Measurements from ENCODE around the gene C21orf91.
A peak's percentile ranks its signal among the peaks of the same experiment; 100 is the strongest.
"Not testable (repeated sequence)": the region's sequence is repeated elsewhere in the genome, so short reads cannot be mapped to it uniquely, and the experiment has no call there.

C21orf91 gene

DNA sequence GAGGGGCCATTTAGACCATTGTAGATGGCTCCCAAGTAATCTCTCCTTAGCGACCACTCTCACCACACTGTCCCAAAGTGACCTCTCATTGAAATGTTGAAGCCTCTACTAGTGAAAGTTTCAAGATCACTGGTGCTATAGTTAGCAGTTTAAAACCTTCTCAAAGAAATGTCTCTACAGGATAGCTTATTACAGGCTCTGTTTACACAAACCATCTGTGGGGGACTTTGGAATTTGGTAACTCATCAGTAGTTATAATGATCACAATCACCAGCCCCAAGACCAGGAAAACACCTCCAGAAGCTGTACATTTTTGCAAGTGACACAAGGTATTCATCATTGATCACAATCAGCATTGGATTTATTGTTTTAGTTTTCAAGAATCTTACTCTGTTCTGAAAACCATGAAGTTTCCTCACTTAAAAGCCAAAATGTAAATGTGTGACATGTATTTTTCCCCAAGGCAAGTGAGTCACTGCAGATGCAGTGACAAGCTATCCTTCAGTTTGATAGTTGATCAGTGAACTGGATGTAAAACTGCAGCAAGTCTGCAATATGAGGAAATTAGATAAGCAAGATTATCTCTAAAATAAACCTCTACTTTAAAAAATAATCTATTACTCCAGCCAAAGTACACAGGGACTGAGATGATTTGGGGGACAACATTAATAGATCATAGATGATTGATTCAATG is 41.9 kb downstream of the C21orf91 start:
- Histone ChIP-seq H3K9me3 (ENCODE audit: insufficient read depth, low read length) (no peaks in the 10 kb centered on the region), H3K79me2 (ENCODE audit: insufficient read depth, low read length) (no peaks in the 10 kb centered on the region), H3F3A (ENCODE audit: insufficient read depth) (peaks cover 10% of the 10 kb centered on the region; the same call in 1 of the 2 replicates), H4K20me1 (ENCODE audit: low read depth, low read length) (no peaks in the 10 kb centered on the region), H3K27me3 (ENCODE audit: low read length) (no peaks in the 10 kb centered on the region), H3K4me2 (ENCODE audit: low read depth, low read length, poor library complexity, severe bottlenecking) (no peak overlapping the region), H3K9me2 (replicated peaks; ENCODE audit: insufficient read depth, low read length) (no peaks in the 10 kb centered on the region), H3K27ac (ENCODE audit: low read depth, low read length) (no peak overlapping the region), H3K9ac (ENCODE audit: low read length) (no peak overlapping the region), H2AFZ (ENCODE audit: low read depth, low read length, severe bottlenecking) (no peak overlapping the region), H3K36me3 (ENCODE audit: low read length) (no peaks in the 10 kb centered on the region), H3K4me3 (ENCODE audit: insufficient read depth, low read length, poor library complexity, severe bottlenecking) (no peak overlapping the region)
- TF ChIP-seq EZH2phosphoT487 (conservative IDR thresholded peaks at IDR 0.05; ENCODE audit: low read length) (no peak), CTCF (IDR thresholded peaks at IDR 0.05; ENCODE audit: insufficient read depth, low read length, poor library complexity, severe bottlenecking) (no peak)

- no peaks in the 10 kb centered on the region for H3K27me3 ChIP-seq (ENCODE audit: low read length)
- H3K36me3 ChIP-seq (ENCODE audit: low read length) = no peaks in the 10 kb centered on the region
- no peaks in the 10 kb centered on the region for H4K20me1 ChIP-seq (ENCODE audit: low read depth, low read length)
- H3K9me2 ChIP-seq (replicated peaks; ENCODE audit: insufficient read depth, low read length) = no peaks in the 10 kb centered on the region
- TF ChIP-seq CTCF (IDR thresholded peaks at IDR 0.05; ENCODE audit: insufficient read depth, low read length, poor library complexity, severe bottlenecking) = no peak
- TF ChIP-seq EZH2phosphoT487 (conservative IDR thresholded peaks at IDR 0.05; ENCODE audit: low read length) = no peak
- no peak overlapping the region for H3K4me3 ChIP-seq (ENCODE audit: insufficient read depth, low read length, poor library complexity, severe bottlenecking)
- no peaks in the 10 kb centered on the region for H3K9me3 ChIP-seq (ENCODE audit: insufficient read depth, low read length)
- H3K79me2 ChIP-seq (ENCODE audit: insufficient read depth, low read length) = no peaks in the 10 kb centered on the region
- no peak overlapping the region for H3K9ac ChIP-seq (ENCODE audit: low read length)
- no peak overlapping the region for H3K27ac ChIP-seq (ENCODE audit: low read depth, low read length)
- no peak overlapping the region for H3K4me2 ChIP-seq (ENCODE audit: low read depth, low read length, poor library complexity, severe bottlenecking)
- 0 out of 2 replicates have a peak, but pooled peaks cover 3% of the 10 kb centered on the region for H3F3A ChIP-seq (ENCODE audit: insufficient read depth)
- H2AFZ ChIP-seq (ENCODE audit: low read depth, low read length, severe bottlenecking) = peak overlapping the region; percentile 11
Observed at GRCh38 chr21:17775431-17776126, 43.6 kb downstream of the C21orf91 start.

- H3K9me3 ChIP-seq (ENCODE audit: insufficient read depth, low read length); H3K27ac ChIP-seq (ENCODE audit: low read depth, low read length); H3K4me3 ChIP-seq (ENCODE audit: insufficient read depth, low read length, poor library complexity, severe bottlenecking); H3F3A ChIP-seq (ENCODE audit: insufficient read depth); H4K20me1 ChIP-seq (ENCODE audit: low read depth, low read length); H2AFZ ChIP-seq (ENCODE audit: low read depth, low read length, severe bottlenecking); H3K9me2 ChIP-seq (replicated peaks; ENCODE audit: insufficient read depth, low read length); H3K79me2 ChIP-seq (ENCODE audit: insufficient read depth, low read length); H3K9ac ChIP-seq (ENCODE audit: low read length); H3K27me3 ChIP-seq (ENCODE audit: low read length); H3K4me2 ChIP-seq (ENCODE audit: low read depth, low read length, poor library complexity, severe bottlenecking); H3K36me3 ChIP-seq (ENCODE audit: low read length): not testable (repeated sequence)
Observed at GRCh38 chr21:17775021-17775420, 44.1 kb downstream of the C21orf91 start.

DNA sequence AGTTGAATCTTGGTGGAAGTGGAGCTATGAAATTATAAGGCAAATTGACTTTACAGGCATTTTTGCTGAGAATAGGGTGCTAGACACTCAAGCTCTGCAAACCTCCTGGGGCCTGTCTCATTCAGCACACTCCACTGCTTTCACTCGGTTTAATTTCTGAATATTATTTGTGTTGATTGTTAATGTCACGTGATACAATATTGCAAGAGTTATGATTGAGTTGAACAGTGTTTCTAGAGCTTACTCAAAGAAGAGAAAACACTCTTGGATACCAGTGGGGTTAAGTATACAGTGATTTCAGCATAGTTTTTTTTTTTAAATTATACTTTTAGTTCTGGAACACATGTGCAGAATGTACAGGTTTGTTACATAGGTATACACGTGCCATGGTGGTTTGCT is 49.7 kb downstream of the C21orf91 start:
- no peaks in the 10 kb centered on the region for H3F3A ChIP-seq (ENCODE audit: insufficient read depth)
- no peaks in the 10 kb centered on the region for H4K20me1 ChIP-seq (ENCODE audit: low read depth, low read length)
- no peaks in the 10 kb centered on the region for H3K79me2 ChIP-seq (ENCODE audit: insufficient read depth, low read length)
- no peak overlapping the region for H3K4me3 ChIP-seq (ENCODE audit: insufficient read depth, low read length, poor library complexity, severe bottlenecking)
- H3K9me2 ChIP-seq (replicated peaks; ENCODE audit: insufficient read depth, low read length) = no peaks in the 10 kb centered on the region
- TF ChIP-seq EZH2phosphoT487 (conservative IDR thresholded peaks at IDR 0.05; ENCODE audit: low read length) = no peak
- no peak for TF ChIP-seq CTCF (IDR thresholded peaks at IDR 0.05; ENCODE audit: insufficient read depth, low read length, poor library complexity, severe bottlenecking)
- H3K27me3 ChIP-seq (ENCODE audit: low read length) = no peaks in the 10 kb centered on the region
- H3K27ac ChIP-seq (ENCODE audit: low read depth, low read length) = no peak overlapping the region
- no peaks in the 10 kb centered on the region for H3K36me3 ChIP-seq (ENCODE audit: low read length)
- no peak overlapping the region for H2AFZ ChIP-seq (ENCODE audit: low read depth, low read length, severe bottlenecking)
- no peaks in the 10 kb centered on the region for H3K9me3 ChIP-seq (ENCODE audit: insufficient read depth, low read length)
- no peak overlapping the region for H3K4me2 ChIP-seq (ENCODE audit: low read depth, low read length, poor library complexity, severe bottlenecking)
- no peak overlapping the region for H3K9ac ChIP-seq (ENCODE audit: low read length)
